Liver (tissue), 9 donors: ENCODE results near the gene CDH13. TPM values are rescaled to one million over a fixed set of nuclear protein-coding genes. Genes with fewer than 3 reads are reported as not detected.

ENCODE experiments used
- DNase-seq: peaks from one replicate; pipeline ENCODE4 v3.0.0-alpha.2; 2017; ENCODE audit warnings: low spot score
- H3K27ac ChIP-seq, 2 donors: one replicate each; pipeline ENCODE4 v1.7.0; 2013; ENCODE audit warnings: inconsistent platforms in 2 of 2, low read length in 2 of 2, control low read depth in 1 of 2, low read depth in 1 of 2, mild to moderate bottlenecking in 1 of 2
- H3K27me3 ChIP-seq, 4 donors: one replicate each; pipeline versions ENCODE4 v1.6.1 to v1.7.0; 2013; ENCODE audit warnings: low read length in 3 of 4, inconsistent platforms in 1 of 4, mild to moderate bottlenecking in 1 of 4, moderate library complexity in 1 of 4; ENCODE audit not compliant: control insufficient read depth in 4 of 4, insufficient read depth in 4 of 4
- H3K36me3 ChIP-seq, 4 donors: one replicate each; pipeline versions ENCODE4 v1.6.1 to v1.7.0; 2013; ENCODE audit warnings: low read length in 3 of 4, mild to moderate bottlenecking in 3 of 4, low read depth in 1 of 4, moderate library complexity in 1 of 4; ENCODE audit not compliant: control insufficient read depth in 4 of 4, insufficient read depth in 3 of 4
- H3K4me1 ChIP-seq, 4 donors: one replicate each; pipeline versions ENCODE4 v1.6.1 to v1.7.0; 2013; ENCODE audit warnings: low read length in 3 of 4, mild to moderate bottlenecking in 3 of 4, moderate library complexity in 1 of 4; ENCODE audit not compliant: control insufficient read depth in 4 of 4, insufficient read depth in 4 of 4
- H3K4me3 ChIP-seq, 3 donors: one replicate each; pipeline versions ENCODE4 v1.6.1 to v1.7.0; 2013; ENCODE audit warnings: low read length in 3 of 3, control low read depth in 1 of 3, low read depth in 1 of 3, mild to moderate bottlenecking in 1 of 3
- H3K9ac ChIP-seq, 2 donors: one replicate each; pipeline ENCODE4 v1.7.0; 2013; ENCODE audit warnings: low read length in 2 of 2, mild to moderate bottlenecking in 2 of 2, moderate library complexity in 2 of 2, control low read depth in 1 of 2, low read depth in 1 of 2
- H3K9me3 ChIP-seq, 4 donors: one replicate each; pipeline versions ENCODE4 v1.6.1 to v1.7.0; 2013; ENCODE audit warnings: low read length in 3 of 4; ENCODE audit not compliant: control insufficient read depth in 4 of 4
- CTCF ChIP-seq: fragments of 150-350 bp; IDR thresholded peaks from 2 replicates; pipeline ENCODE4 v1.5.1; 2017; ENCODE audit warnings: improper control_type of control experiment, low read depth, low read length; ENCODE audit not compliant: missing input control
- EGR1 ChIP-seq, 2 donors: IDR thresholded peaks; 2 replicates each; pipeline ENCODE4 v1.6.1; 2016 to 2018; ENCODE audit warnings: antibody characterized with exemption in 2 of 2, low read depth in 2 of 2
- FOXA1 ChIP-seq: IDR thresholded peaks from 2 replicates; pipeline ENCODE4 v1.6.1; 2016; ENCODE audit warnings: antibody characterized with exemption
- FOXA2 ChIP-seq: IDR thresholded peaks from 2 replicates; pipeline ENCODE4 v1.6.1; 2016; ENCODE audit warnings: antibody characterized with exemption
- GABPA ChIP-seq, 2 donors: IDR thresholded peaks in 1 of 2; conservative IDR thresholded peaks in 1 of 2; 2 replicates each; pipeline ENCODE4 v1.6.1; 2016; ENCODE audit warnings: antibody characterized with exemption in 2 of 2, mild to moderate bottlenecking in 1 of 2, moderate library complexity in 1 of 2
- JUND ChIP-seq, 2 donors: IDR thresholded peaks; 2 replicates each; pipeline ENCODE4 v1.6.1; 2016; ENCODE audit warnings: antibody characterized with exemption in 2 of 2
- MAX ChIP-seq: IDR thresholded peaks from 2 replicates; pipeline ENCODE4 v1.6.1; 2016; ENCODE audit warnings: antibody characterized with exemption
- REST ChIP-seq: IDR thresholded peaks from 2 replicates; pipeline ENCODE4 v1.6.1; 2016; ENCODE audit warnings: antibody characterized with exemption, mild to moderate bottlenecking
- RXRA ChIP-seq, 2 donors: IDR thresholded peaks; 2 replicates each; pipeline ENCODE4 v1.6.1; 2017 to 2018; ENCODE audit warnings: antibody characterized with exemption in 2 of 2, mild to moderate bottlenecking in 1 of 2
- SP1 ChIP-seq: IDR thresholded peaks from 2 replicates; pipeline ENCODE4 v1.6.1; 2018; ENCODE audit warnings: antibody characterized with exemption, mild to moderate bottlenecking
- TAF1 ChIP-seq: conservative IDR thresholded peaks from 2 replicates; pipeline ENCODE4 v1.6.1; 2016; ENCODE audit warnings: antibody characterized with exemption, mild to moderate bottlenecking
- YY1 ChIP-seq: IDR thresholded peaks from 2 replicates; pipeline ENCODE4 v1.6.1; 2016; ENCODE audit warnings: antibody characterized with exemption, mild to moderate bottlenecking
- WGBS: extraction: QIAGEN DNeasy Blood & Tissue Kit; methylation state at CpG from one replicate; pipeline ENCODE4 v1.1.7; 2013; 5-methylcytosine and 5-hydroxymethylcytosine counted together
- polyA plus RNA-seq, 2 donors: library from polyadenylated mRNA; stranded (reverse) in 1 of 2; unstranded in 1 of 2; fragments of 200-250 nt in 1 of 2; fragments of >200 nt in 1 of 2; fragmentation: Nextera tagmentation in 1 of 2; extraction: Ambion mirVana in 1 of 2; gene quantifications; one replicate each; pipeline versions ENCODE4 v1.2.1 to v1.2.3, GENCODE V29; 2013 to 2015
- total RNA-seq, 2 donors: library from RNA; depleted of rRNA; stranded (reverse); fragments of >200 nt; gene quantifications; one replicate each; pipeline ENCODE4 v1.2.3, GENCODE V29; 2014
- TF ChIP-seq, protein P1 (sequence below): IDR thresholded peaks from 2 replicates; pipeline ENCODE4 v1.6.1; 2016; ENCODE audit warnings: antibody characterized with exemption
- donor health status: healthy.
- donor health status: healthy.
- donor health status: healthy.
- donor health status: healthy.
- donor health status: healthy.

CDH13 gene
- total and polyA plus RNA-seq, 4 donors, result 0.21 to 1.5 (median 0.58) TPM

DNA sequence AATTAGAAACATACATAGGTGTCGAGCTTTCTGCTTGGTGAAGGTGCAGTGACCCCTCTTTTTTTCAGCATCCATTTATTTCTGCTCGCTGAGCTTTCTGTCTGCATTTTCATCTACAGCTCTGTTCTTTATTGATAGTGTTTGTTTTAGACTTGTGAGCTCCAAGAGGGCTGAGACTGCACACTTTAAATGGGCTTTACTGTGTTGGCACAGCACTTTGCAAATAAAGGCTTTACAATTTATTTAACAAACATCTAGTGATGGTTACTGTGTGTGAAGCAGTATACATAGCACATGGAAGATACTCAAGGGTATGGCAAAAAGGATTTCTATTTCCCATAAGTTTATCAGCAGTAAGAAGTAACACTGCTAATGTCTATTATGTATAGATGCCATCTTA, 617.3 kb downstream of the CDH13 start (continued):
- no peak for TF ChIP-seq REST
- no peak for TF ChIP-seq GABPA (IDR thresholded peaks at IDR 0.05 in 1 of 2, conservative IDR thresholded peaks at IDR 0.05 in 1 of 2)
- TF ChIP-seq CTCF, result no peak
- no peak for TF ChIP-seq SP1

GRCh38 chr16:83245061-83245460, 618.3 kb downstream of the CDH13 start:
- DNase-seq, result no peak
- Histone ChIP-seq H3K4me3 (no peak overlapping the region), H3K9ac (no peak overlapping the region), H3K27me3 (peaks cover 0 to 5% (median 0%) of the 10 kb centered on the region in 4 donors), H3K36me3 (no peaks in the 10 kb centered on the region), H3K27ac (no peak overlapping the region), H3K4me1 (no peaks in the 10 kb centered on the region), H3K9me3 (no peaks in the 10 kb centered on the region)
- 68% methylated on average over 1 of the region's 1 CpG for WGBS
- no peak for TF ChIP-seq REST
- TF ChIP-seq FOXA2, result no peak
- TF ChIP-seq, protein P1, sequence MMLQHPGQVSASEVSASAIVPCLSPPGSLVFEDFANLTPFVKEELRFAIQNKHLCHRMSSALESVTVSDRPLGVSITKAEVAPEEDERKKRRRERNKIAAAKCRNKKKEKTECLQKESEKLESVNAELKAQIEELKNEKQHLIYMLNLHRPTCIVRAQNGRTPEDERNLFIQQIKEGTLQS, result no peak
- TF ChIP-seq EGR1 (IDR thresholded peaks at IDR 0.05; ENCODE audit: low read depth in 2 of 2), result no peak
- TF ChIP-seq FOXA1, result no peak
- no peak for TF ChIP-seq MAX
- no peak for TF ChIP-seq YY1
- TF ChIP-seq GABPA (IDR thresholded peaks at IDR 0.05 in 1 of 2, conservative IDR thresholded peaks at IDR 0.05 in 1 of 2), result no peak
- no peak for TF ChIP-seq JUND (IDR thresholded peaks at IDR 0.05)
- no peak for TF ChIP-seq SP1
- TF ChIP-seq RXRA (IDR thresholded peaks at IDR 0.05), result no peak
- no peak for TF ChIP-seq TAF1
